Measurements from ENCODE around the gene NOC3L. TPM values are rescaled to one million over a fixed set of nuclear protein-coding genes. Genes with fewer than 3 reads are reported as not detected.

NOC3L gene
- total RNA-seq, 2 donors from 2014 or later, result 18.8 to 22.2 TPM

GRCh38 chr10:94315024-94315451 is 47.7 kb downstream of the NOC3L start:
- no peak overlapping the region for H3K9ac ChIP-seq (ENCODE audit: extremely low read depth, low read length, poor library complexity, severe bottlenecking)
- H3K4me3 Mint-ChIP-seq, result no peak overlapping the region
- peaks cover 5% of the 10 kb centered on the region for H3K4me1 ChIP-seq (ENCODE audit: control insufficient read depth, insufficient read depth, low read length)
- no peak overlapping the region for H3K27ac Mint-ChIP-seq
- peaks cover 60% of the 10 kb centered on the region for H3K36me3 ChIP-seq (ENCODE audit: control insufficient read depth, insufficient read depth, low read length)
- H3K4me1 Mint-ChIP-seq, result no peaks in the 10 kb centered on the region
- H3K27me3 ChIP-seq (ENCODE audit: control insufficient read depth, insufficient read depth, low read length, poor library complexity, severe bottlenecking), result no peaks in the 10 kb centered on the region
- TF ChIP-seq CTCF (conservative IDR thresholded peaks at IDR 0.05), result peak; percentile 40
- H3K36me3 Mint-ChIP-seq (ENCODE audit: low read depth), result peaks cover 34% of the 10 kb centered on the region
- peak; percentile 50 for DNase-seq
- WGBS, 2 experiments (ENCODE audit: insufficient coverage in 1 of 2, insufficient read length in 1 of 2), result 60 to 96% methylated on average over 1 to 3 of the region's 3 CpGs
- no peak overlapping the region for H3K27ac ChIP-seq (ENCODE audit: low read depth, low read length)
- H3K4me3 ChIP-seq (ENCODE audit: low read length), result no peak overlapping the region
- no peaks in the 10 kb centered on the region for H3K9me3 ChIP-seq (ENCODE audit: control insufficient read depth, low read length)
- H3K9me3 Mint-ChIP-seq, result no peaks in the 10 kb centered on the region
- no peaks in the 10 kb centered on the region for H3K27me3 Mint-ChIP-seq (ENCODE audit: insufficient read depth)

DNA sequence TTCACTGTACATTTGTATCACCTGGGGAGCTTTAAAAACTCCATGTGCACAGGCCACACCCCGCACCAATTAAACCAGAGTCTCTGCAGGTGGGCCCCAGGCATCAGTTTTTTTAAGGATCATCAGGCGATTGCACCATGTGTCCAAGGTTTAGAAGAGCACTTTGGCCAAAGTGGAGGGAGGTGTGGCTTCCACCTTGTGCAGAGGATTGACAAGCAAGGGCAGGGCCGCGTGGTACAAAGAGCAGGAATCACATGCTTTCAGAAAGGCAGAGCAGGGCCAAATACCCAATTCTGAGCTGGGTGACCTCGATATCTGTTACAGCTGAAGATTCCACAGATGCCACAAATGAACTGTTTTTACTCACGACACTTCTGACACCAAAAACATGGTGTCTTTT is 52.4 kb downstream of the NOC3L start:
- H3K27ac Mint-ChIP-seq, result no peak overlapping the region
- H3K27me3 Mint-ChIP-seq (ENCODE audit: insufficient read depth), result no peaks in the 10 kb centered on the region
- peaks cover 4% of the 10 kb centered on the region for H3K4me1 Mint-ChIP-seq

DNA sequence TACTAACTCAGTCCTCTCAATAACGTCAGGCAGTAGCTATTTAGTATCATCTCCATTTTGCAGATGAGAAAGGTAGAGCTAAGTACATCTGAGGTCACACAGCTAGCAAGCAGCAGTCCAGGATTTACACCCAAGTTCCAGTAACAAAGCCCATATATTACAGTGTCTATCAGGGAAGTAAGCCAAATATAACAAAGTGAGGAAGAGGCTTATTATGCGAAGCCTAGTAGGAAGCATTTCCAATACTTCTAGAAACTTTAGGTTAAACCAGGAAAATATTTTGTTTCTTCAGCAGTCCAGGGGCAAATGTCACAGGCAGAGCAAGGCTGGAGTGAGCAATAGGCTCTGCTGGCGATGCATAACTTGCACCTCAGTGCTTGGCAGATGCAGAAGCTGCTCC is 53.9 kb downstream of the NOC3L start:
- Mint-ChIP-seq H3K27ac (no peak overlapping the region), H3K36me3 (ENCODE audit: low read depth) (peaks cover 47% of the 10 kb centered on the region), H3K4me3 (no peak overlapping the region), H3K4me1 (peaks cover 6% of the 10 kb centered on the region), H3K27me3 (ENCODE audit: insufficient read depth) (no peaks in the 10 kb centered on the region), H3K9me3 (no peaks in the 10 kb centered on the region)
- Histone ChIP-seq H3K4me1 (ENCODE audit: control insufficient read depth, insufficient read depth, low read length) (peaks cover 5% of the 10 kb centered on the region), H3K27me3 (ENCODE audit: control insufficient read depth, insufficient read depth, low read length, poor library complexity, severe bottlenecking) (no peaks in the 10 kb centered on the region), H3K9me3 (ENCODE audit: control insufficient read depth, low read length) (no peaks in the 10 kb centered on the region), H3K4me3 (ENCODE audit: low read length) (no peak overlapping the region), H3K27ac (ENCODE audit: low read depth, low read length) (no peak overlapping the region), H3K36me3 (ENCODE audit: control insufficient read depth, insufficient read depth, low read length) (peaks cover 82% of the 10 kb centered on the region), H3K9ac (ENCODE audit: extremely low read depth, low read length, poor library complexity, severe bottlenecking) (no peak overlapping the region)
- WGBS, 2 experiments (ENCODE audit: insufficient coverage in 1 of 2, insufficient read length in 1 of 2), result 95 to 97% methylated on average over 3 of the region's 3 CpGs
- TF ChIP-seq CTCF (conservative IDR thresholded peaks at IDR 0.05), result no peak
- DNase-seq, result no peak

More for the DNA sequence above, 52.4 kb downstream of the NOC3L start:
- 92% methylated on average over 6 of the region's 6 CpGs for WGBS, 2 experiments (ENCODE audit: insufficient coverage in 1 of 2, insufficient read length in 1 of 2)
- H3K9me3 Mint-ChIP-seq, result no peaks in the 10 kb centered on the region
- TF ChIP-seq CTCF (conservative IDR thresholded peaks at IDR 0.05), result no peak
- H3K9ac ChIP-seq (ENCODE audit: extremely low read depth, low read length, poor library complexity, severe bottlenecking), result no peak overlapping the region
- H3K27me3 ChIP-seq (ENCODE audit: control insufficient read depth, insufficient read depth, low read length, poor library complexity, severe bottlenecking), result no peaks in the 10 kb centered on the region
- H3K4me3 Mint-ChIP-seq, result no peak overlapping the region
- no peak for DNase-seq
- H3K4me3 ChIP-seq (ENCODE audit: low read length), result no peak overlapping the region
- no peak overlapping the region for H3K27ac ChIP-seq (ENCODE audit: low read depth, low read length)
- H3K9me3 ChIP-seq (ENCODE audit: control insufficient read depth, low read length), result no peaks in the 10 kb centered on the region
- peaks cover 83% of the 10 kb centered on the region for H3K36me3 ChIP-seq (ENCODE audit: control insufficient read depth, insufficient read depth, low read length)
- peaks cover 5% of the 10 kb centered on the region for H3K4me1 ChIP-seq (ENCODE audit: control insufficient read depth, insufficient read depth, low read length)
- peaks cover 55% of the 10 kb centered on the region for H3K36me3 Mint-ChIP-seq (ENCODE audit: low read depth)
